ENCODE measurements around the gene FUCA1.

Gene FUCA1

DNA sequence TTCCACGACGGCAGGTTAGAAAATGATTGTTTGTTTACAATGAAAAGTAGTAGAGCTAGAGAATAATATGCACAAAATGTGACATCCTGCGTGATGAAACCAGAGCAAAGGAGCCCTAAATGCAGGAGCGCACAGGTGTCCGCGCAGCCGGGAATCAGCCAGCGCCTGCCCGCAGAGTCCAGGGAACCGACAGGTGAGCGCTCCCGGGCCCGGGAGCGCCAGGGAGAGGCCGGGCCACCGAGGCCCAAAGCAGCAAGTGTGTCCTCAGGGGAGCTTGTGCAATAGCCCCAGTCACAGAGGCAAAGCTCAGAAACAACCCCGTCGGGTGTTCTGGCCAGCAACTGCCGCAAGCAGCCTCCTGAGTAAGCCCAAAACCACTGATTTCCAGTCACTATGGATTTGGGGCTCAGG lies 66.7 kb downstream of the FUCA1 start:
- no peak for DNase-seq (ENCODE audit: low spot score)

DNA sequence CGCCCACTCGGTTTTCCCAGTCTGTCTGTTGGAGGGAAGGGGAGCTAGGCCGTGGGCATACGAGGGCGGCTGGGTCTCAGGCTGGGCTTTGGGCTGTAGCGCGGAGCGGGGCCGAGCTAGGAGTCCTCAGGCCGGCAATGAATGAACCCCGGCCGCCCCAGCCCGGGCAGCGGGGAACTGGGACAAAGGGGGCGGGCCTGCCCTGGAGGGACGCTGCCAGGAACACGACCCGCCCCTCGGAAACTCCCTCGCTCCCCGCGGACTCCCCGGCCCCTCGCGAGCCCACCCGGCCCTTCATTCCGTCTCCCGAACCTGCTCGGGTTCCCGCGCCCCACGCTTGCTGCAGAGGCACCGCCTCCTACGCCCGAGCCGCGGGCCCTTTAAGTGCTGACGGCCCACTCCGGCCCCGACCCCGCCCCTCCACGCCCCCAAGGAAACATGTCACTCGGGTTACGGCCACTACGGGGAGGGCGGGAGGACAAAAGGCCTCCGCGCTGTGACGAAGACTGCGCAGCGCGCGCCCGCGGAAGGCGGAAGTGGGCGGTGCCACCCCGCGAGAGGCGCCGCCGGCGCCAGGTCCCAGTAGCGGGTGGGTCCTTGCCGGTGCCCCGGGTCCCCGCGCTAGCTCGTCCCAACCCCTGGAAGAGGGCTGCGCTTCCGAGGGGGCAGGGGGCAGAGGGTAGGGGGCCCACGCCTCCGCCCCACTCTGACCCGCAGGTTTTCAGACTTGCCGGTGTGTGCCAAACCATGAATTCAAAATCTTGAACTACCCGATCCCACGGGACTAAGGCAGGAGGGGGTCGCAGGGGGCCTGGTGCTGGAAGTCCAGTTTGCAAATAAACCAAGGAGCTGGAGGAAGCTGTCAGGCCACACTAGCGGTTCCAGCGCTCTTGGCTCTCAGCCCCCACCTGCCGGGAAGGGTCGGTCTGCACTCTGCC lies 67.4 kb downstream of the FUCA1 start, which contains the start of gene GALE:
Gene GALE (minus strand): TSS at position 355 of the 938 bp plus-strand sequence. CDS start 1,747 bp downstream, outside the sequence.
- peak; percentile 97 for DNase-seq (ENCODE audit: low spot score)

DNA sequence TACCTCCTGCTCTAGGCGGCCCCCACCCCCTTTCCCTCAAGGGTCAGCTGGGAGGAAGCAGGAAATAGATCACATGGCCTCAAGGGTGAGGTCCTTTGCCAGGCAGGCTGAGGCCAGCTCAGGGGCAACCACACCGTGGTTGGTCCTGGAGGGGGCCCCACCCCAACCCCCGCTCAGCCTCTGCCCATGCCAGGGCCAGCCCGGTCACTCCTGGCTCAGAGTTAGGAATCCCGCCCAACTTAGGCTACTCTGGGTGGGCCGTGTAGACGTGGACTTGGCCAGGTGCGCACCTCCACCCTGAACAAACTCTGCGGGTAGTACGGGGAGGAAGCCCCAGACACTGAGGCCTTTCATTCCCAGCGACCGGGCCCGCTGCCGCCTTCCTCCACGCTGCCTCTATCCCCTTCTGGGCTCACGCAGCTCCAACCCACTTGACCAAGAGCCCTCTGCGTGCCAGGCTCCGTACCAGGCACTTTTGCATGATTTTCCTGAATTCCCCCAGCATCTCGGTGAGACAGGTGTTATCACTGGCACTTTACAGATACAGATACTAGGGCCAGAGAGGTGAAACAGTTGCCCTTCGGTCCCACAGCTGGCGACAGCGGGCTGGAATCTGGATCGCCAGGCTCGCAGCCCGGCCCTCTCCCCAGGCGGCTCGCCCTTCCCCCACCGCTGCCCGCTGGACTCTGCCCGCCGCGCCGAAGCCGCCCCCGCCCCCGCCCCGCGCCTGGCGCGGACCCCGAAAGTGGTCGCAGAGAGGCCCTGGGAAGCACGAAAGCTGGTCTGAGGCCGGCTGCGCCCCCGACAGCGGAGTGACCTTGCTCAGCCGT lies 68.3 kb downstream of the FUCA1 start:
- no peak for DNase-seq (ENCODE audit: low spot score)

DNA sequence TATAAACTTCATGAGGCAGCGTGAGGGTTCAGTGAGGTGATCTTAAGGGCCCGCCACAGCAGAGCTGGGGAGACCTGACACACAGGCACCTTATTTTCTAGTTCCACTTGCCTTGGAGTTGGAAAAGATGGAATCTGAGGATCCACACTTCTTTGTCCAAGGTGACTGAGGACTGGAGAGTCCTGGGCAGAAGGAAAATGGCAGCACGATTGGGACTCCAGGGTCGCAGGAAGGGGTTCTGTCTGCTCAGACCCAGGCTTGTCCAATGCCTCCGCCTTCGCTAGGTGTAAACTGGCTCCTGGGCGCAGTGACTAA lies 68.9 kb downstream of the FUCA1 start:
- DNase-seq (ENCODE audit: low spot score): no peak

DNA sequence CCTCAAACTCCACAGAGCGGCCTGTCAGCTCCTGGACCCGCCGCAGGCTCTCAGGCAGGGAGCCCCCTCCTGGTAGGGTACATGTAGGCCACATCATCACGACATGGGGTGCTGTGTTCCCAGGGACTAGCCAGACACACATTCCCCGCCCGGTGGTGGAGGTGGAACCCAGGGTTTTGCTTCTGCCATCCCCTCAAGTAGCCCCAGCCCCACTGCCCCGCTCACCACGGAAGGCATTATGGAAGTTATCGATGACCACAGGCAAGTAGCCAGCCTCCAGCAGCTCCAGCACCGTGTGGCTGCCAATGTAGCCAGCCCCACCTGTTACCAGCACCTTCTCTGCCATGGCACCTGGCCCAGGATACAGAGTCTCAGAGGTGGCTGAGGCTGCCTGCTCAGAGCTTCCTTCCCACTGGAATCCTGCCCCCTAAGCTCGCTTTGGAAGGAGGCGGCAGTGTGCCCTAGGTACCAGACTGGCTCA lies 69.4 kb downstream of the FUCA1 start:
- no peak for DNase-seq (ENCODE audit: low spot score)

DNA sequence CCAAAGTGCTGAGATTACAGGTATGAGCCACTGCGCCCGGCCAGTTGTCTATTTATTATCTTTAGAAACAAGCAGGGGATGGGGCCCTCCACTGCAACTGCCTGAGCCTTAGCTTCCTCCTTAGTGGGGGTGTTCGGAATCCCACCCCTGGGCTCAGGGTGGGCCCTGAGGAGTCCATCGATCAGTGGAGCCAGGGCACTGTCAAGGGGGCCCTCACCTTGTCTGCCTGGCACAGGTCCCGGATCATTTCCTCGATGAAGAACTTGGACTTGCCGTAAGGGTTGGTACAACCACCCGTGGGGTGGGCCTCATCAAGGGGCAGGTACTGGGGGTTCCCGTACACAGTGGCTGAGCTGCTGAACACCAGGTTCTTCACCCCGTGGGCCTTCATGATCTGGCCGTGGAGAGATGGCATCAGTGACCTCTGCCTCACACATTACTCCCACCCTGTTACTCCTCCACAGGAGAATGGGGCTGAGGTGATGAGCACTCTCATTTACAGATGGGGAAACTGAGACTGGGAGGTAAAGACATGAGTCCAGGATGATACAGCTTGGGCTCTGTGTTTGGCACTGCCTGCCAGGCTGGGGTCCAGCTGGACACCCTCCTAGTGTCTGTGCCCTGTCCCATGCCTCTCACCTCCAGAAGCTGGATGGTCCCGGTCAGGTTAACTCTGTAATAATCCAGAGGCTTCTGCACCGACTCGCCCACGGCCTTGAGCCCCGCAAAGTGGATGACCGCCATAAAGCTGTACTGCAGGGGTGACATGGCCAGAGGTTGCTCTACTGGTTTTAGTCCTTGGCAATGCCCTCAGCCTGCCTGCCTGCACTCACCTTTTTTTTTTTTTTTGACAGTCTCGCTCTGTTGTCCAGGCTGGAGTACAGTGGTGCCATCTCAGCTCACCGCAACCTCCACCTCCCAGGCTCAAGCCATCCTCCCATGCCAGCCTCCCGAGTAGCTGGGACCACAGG lies 70.3 kb downstream of the FUCA1 start:
- DNase-seq (ENCODE audit: low spot score): no peak

DNA sequence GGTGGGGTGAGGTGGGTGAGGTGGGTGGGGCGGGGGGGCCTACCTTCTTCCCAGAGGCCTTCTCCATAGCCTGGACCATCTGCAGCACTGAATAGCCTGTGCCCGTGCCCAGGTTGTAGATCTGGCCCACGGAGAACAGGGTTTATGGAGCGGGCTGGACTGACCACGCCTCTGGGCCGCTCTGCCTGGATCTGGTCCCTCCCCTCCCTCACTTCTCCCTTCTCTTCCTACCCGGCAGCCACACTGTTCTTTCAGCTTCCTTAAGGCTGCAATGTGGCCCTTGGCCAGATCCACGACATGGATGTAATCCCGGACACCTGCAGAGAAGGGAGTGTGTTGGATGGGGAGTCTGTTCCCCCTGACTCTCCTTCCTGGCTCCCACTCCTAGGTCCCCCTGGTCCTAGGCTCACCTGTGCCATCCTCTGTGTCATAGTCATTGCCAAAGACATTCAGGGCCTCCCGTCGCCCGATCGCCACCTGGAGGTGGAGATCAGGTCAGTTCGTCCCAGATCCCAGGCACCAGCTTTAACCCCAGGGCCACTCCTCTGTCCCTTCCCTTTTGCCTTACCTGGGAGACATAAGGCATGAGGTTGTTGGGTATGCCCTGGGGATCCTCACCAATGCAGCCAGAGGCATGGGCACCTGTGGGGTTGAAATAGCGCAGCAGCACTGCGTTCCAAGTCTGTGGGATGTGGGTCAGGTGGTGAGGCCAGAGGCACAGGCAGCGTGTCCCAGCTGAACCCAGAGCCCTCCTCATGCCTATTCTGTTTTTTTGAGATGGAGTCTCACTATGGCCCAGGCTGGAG lies 71.4 kb downstream of the FUCA1 start:
- peak; percentile 41 for DNase-seq (ENCODE audit: low spot score)

DNA sequence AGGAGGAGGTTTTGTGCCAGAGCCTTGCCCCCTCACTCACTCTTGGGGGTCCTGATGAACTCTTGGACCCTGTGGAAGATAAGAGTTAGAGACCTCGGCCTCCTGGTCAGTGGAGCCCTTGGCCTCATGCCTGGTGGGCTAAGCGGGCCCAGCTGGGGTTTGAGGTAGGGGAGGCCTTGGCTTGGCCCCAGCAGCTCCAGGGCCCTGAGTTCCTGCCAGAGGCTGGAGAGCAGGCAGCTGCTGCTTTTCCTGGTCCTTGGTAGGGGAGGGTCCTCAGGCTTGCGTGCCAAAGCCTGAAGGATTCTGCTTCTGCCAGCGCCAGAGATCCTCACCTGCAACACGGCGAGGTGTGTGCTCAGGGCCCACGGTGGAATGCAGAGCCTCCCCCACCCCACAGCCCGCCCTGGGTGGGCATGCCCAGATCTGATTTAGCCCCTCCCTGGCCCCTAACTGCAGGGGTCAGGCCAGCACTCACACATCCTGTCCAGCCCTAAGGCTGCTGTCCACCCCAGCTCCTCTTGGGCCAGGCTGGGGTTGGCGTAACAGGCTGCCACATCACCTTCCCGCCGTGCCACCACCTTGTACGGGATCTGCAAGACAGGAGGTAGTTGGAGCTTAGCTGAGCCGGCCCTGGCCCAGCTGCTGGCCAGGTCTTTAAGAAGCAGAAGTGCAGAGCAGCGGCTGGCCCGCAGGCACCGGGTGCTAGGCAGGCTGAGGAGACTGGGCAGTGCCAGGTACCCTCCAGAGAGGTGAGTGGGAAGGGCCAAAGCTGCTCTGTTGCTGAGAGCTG lies 72.2 kb downstream of the FUCA1 start:
- no peak for DNase-seq (ENCODE audit: low spot score)

All from hematopoietic multipotent progenitor cell treated with erythropoietin and hydrocortisone succinate and interleukin-3 and kit ligand, for 15 days (in vitro differentiated cells).